ENCODE data around the gene LRRC45.

The LRRC45 gene

DNA sequence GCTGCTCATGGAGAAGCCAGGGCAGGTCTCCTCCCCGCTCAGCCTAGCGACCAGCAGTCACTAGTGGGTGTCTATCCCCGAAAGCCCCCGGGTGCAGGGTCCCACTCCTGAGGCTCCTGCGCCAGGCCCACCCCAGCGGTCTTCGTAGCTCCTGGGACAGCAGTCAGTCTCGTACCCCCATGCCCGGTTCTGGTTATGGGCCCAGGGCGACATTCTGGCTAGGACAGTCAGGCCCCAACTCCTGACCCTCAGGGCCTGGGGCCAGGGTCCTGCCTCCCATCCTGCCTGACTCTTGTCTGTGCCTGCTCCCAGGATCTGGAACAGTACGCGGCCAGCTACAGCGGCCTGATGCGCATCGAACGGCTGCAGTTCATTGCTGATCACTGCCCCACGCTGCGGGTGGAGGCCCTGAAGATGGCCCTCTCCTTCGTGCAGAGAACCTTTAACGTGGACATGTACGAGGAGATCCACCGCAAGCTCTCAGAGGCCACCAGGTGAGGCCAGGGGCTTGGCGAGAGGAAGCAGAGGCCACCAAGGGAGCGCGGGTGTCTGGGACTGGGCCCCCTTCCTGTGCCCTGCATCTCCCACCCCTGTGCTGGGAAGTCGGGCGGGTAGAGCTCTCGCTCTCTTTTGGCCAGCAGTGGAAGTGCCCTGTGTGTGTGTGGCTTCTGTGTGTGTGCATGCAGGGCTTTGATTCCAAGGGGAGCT, 30.6 kb downstream of the LRRC45 start:
- no peak for DNase-seq

- no peak for DNase-seq
Measured at GRCh38 chr17:82054351-82055022, 31.4 kb downstream of the LRRC45 start.

DNA sequence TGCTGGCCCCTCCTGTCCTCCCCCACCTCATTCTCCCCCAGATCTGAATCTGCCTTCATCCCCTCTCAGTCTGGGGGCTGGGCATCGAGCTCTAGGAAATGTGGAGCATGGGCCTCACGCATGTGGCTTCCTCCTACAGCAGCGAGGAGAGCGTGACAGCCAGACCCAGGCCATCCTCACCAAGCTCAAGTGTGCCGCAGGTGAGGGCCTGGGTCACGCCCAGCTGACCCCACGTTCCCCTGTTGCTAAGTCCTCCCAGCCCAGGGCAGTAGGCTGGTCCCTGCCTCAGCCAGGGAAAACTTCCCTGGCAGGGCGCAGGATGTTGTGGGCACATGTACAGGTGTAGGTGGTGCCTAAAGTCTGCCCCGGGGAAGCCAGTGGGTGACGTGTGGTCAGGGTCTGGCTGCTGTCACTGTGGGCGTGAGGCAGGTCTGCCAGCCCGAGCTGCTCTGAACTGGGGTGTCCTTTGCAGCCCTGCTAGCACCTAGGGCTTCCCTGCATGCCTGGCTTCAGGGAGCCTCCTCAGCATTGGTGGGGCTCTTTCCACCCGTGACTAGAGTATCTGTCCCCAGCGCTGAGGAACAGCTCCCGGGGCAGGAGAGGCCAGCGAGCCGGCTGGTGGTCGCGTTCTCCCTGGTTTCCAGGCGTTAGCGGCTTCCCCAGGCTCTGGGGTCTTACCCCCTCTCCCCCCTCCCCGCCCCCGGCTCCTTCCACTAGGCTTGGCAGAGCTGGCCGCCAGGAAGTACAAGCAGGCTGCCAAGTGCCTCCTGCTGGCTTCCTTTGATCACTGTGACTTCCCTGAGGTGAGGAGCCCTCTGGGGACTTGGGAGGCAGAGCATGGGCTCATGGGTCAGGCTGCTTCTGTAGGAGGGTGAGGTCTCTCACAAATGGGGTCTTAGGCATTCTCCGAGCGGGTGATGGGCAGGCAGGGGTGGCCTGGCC, 32.2 kb downstream of the LRRC45 start:
- DNase-seq: no peak

- DNase-seq: no peak
Measured at GRCh38 chr17:82055965-82056728, 33.0 kb downstream of the LRRC45 start.

- no peak for DNase-seq
Measured at GRCh38 chr17:82056729-82057621, 33.9 kb downstream of the LRRC45 start.

GRCh38 chr17:82058230-82058854, 35.2 kb downstream of the LRRC45 start:
- no peak for DNase-seq

GRCh38 chr17:82058855-82059249, 35.7 kb downstream of the LRRC45 start:
- DNase-seq: no peak

GRCh38 chr17:82059272-82060000, 36.3 kb downstream of the LRRC45 start:
- DNase-seq: no peak

DNA sequence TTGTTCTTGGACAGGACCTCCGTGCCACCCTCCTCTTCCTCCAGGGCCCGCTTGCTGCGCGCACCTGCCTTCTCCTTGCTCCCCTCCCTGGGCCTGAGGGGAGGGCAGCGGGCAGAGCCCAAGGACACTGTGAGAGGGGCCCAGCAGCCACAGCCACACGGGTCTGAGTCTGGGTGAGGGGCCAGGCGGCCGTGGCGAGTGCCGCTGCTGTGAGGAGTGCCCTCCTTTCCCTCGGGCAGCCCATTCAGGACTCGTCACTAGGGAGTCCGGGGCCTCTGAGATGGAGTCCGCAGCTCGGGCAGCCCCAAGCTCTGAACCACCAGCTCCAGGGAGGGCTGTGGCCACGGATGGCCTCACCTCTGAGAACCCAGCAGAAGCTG, 36.9 kb downstream of the LRRC45 start:
- DNase-seq: no peak

GRCh38 chr17:82060614-82061013, 37.5 kb downstream of the LRRC45 start:
- DNase-seq: no peak

- DNase-seq: no peak
Measured at GRCh38 chr17:82061047-82061925, 38.2 kb downstream of the LRRC45 start.

DNA sequence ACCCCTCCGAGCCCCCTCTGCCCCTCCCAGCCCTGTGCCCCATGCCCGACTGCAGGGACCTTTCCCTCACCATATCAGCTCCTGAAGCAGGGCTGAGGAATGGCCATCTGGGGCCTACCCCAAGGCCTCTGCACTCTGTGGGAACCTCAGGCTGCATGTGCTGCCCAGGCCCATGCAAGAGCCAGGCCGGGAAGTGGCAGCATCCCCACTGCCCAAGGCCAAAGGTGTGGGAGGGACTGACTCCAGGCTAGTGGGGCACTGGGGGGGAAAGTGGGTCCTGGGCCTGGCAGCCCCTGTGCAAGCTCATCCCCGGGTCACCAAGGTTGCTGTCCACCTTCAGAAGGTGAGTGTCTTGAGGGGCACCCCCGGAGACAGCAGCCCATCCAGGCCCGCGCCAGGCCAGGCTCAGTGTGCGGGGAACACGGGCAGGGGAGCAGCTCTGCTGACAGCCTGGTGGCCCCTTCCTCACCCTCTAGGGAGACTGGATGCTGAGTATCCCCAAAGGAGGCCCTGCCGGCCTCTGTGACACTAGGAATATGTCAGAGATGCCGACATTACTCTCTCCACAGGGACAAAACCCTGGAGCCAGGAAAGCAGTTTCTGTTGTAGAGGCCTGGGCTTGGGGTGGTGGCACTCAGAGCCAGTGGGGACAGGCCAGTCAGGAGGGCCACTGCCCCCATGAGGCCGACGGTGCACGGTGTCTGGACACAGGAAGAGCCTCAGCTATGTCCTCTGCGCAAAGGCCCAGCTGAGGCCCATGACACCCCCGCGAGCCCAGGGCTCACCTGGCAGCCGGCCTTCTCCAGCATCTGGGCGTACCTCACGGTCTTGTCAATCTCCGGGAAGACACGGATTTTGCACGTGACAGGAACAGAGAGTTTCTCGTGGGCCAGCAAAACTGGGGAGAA, 39.2 kb downstream of the LRRC45 start:
- DNase-seq: no peak

- DNase-seq: no peak
Measured at GRCh38 chr17:82062984-82063368, 39.9 kb downstream of the LRRC45 start.

DNA sequence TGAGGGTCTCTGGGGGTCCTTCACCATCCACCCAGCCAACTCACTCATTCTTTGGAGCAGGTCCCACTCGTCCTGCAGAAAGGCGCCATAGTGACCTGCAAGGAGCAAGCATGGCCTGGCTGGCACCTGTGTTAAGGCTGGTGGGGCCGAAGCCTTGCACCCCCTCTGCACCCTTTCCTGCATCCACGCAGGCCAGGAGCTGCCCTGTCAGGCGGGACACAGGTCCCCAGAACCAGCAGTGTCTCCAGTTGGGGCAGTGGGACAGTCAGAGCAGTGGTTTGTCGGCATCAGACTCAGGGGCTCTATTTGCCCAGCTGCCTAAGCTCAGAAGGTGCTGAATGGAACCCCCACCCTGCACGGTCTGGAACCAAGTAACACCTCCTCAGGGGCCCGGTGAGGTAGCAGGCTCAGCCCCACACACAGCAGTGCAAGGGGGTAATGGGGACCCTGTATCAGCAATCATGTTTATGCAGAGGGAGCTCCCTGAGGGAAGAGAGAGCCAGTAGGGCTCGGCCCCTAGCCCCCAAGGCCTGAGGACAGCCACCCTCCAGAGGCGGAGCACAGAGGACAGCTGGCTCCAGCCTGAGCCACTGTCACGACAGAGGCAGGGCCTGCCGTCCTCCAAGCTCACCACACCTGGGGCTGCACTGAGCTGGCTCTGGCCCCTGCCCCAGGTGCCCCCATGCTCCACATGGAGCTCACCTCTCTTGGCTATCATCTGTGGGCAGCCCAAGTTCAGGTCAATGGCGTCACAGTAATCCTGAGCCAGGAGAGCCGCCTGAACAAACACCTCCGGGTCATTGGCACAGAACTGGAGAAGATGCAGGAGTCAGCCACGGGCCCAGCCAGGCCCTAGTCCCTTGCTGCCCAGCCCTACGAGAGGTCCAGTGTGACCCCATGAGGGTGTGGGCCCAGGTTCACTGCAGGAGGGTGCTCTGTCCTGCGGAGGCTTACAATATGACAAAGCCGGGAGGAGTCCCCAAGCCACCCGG, 40.6 kb downstream of the LRRC45 start:
- no peak for DNase-seq

GRCh38 chr17:82064433-82065192, 41.5 kb downstream of the LRRC45 start:
- no peak for DNase-seq

GRCh38 chr17:82065193-82065637, 42.1 kb downstream of the LRRC45 start:
- DNase-seq: no peak
